HG03196 (cell line): ENCODE measurements around the gene MAP2K6.

Source experiments
- ATAC-seq: cut with Tn5 transposase; IDR thresholded peaks from one replicate; pipeline ENCODE4 v1.9.1; 2021; ENCODE audit not compliant: unreplicated experiment

Gene MAP2K6

GRCh38 chr17:69486779-69487637, 72.5 kb downstream of the MAP2K6 start:
- ATAC-seq, result no peak

GRCh38 chr17:69489313-69489712, 74.8 kb downstream of the MAP2K6 start:
- no peak for ATAC-seq

GRCh38 chr17:69492410-69493071, 78.0 kb downstream of the MAP2K6 start:
- no peak for ATAC-seq

- ATAC-seq, result no peak
Observed at GRCh38 chr17:69495787-69496186, 81.3 kb downstream of the MAP2K6 start.

- no peak for ATAC-seq
Observed at GRCh38 chr17:69497161-69497560, 82.7 kb downstream of the MAP2K6 start.

GRCh38 chr17:69499318-69499717, 84.8 kb downstream of the MAP2K6 start:
- ATAC-seq, result no peak

- ATAC-seq, result no peak
Observed at GRCh38 chr17:69500911-69501429, 86.5 kb downstream of the MAP2K6 start.

- ATAC-seq, result no peak
Observed at GRCh38 chr17:69501591-69502468, 87.3 kb downstream of the MAP2K6 start.

GRCh38 chr17:69503711-69504110, 89.2 kb downstream of the MAP2K6 start:
- ATAC-seq, result peak; percentile 86

- ATAC-seq, result no peak
Observed at GRCh38 chr17:69505740-69506139, 91.2 kb downstream of the MAP2K6 start.

GRCh38 chr17:69506489-69506888, 92.0 kb downstream of the MAP2K6 start:
- no peak for ATAC-seq

- ATAC-seq, result no peak
Observed at GRCh38 chr17:69508814-69509213, 94.3 kb downstream of the MAP2K6 start.

GRCh38 chr17:69511250-69511649, 96.8 kb downstream of the MAP2K6 start:
- no peak for ATAC-seq

GRCh38 chr17:69512946-69513345, 98.4 kb downstream of the MAP2K6 start:
- no peak for ATAC-seq

- ATAC-seq, result no peak
Observed at GRCh38 chr17:69516225-69516624, 101.7 kb downstream of the MAP2K6 start.

GRCh38 chr17:69516911-69517310, 102.4 kb downstream of the MAP2K6 start:
- ATAC-seq, result peak; percentile 89

GRCh38 chr17:69518951-69519350, 104.5 kb downstream of the MAP2K6 start:
- no peak for ATAC-seq

GRCh38 chr17:69523244-69523861, 108.9 kb downstream of the MAP2K6 start:
- peak; percentile 61 for ATAC-seq

- no peak for ATAC-seq
Observed at GRCh38 chr17:69524854-69525253, 110.4 kb downstream of the MAP2K6 start.

- ATAC-seq, result no peak
Observed at GRCh38 chr17:69525920-69526841, 111.7 kb downstream of the MAP2K6 start.
